K562 (cell line): ENCODE results near the gene SLC22A6. TPM values are rescaled to one million over a fixed set of nuclear protein-coding genes. Genes with fewer than 3 reads are reported as not detected.

Experiments used
- CEBPG ChIP-seq, 3 experiments: fragments of 200-800 bp in 1 of 3; sonication (Bioruptor generic) in 1 of 3; sonication (generic) in 1 of 3; formaldehyde crosslinking in 1 of 3; IDR thresholded peaks in 2 of 3; conservative IDR thresholded peaks in 1 of 3; 2 replicates each; pipeline versions ENCODE4 v1.6.1 to v1.8.0; 2016 to 2022; ENCODE audit warnings: missing compliant biosample characterization in 2 of 3, missing genetic modification characterization in 2 of 3, mild to moderate bottlenecking in 1 of 3, missing genetic modification reagents in 1 of 3
- HNRNPK ChIP-seq: fragments of 200-400 bp; formaldehyde crosslinking; IDR thresholded peaks from one replicate; pipeline ENCODE4 v1.6.1; 2018; ENCODE audit warnings: mild to moderate bottlenecking, low read depth, low read length; ENCODE audit not compliant: poor library complexity, severe bottlenecking
- polyA plus RNA-seq, 8 experiments: library from polyadenylated mRNA; depleted of rRNA in 4 of 8; stranded (reverse) in 5 of 8; unstranded in 3 of 8; fragments of >200 nt; fragmentation: Nextera tagmentation in 2 of 8; fragmentation: Illumina TruSeq in 1 of 8; extraction: Ambion mirVana in 2 of 8; extraction: Trizol in 1 of 8; gene quantifications; 2 replicates each; pipeline versions ENCODE4 v1.2.1 to v1.2.3, GENCODE V29; 2011 to 2014; ENCODE audit warnings: inconsistent platforms in 1 of 8, missing spikeins in 1 of 8
- total RNA-seq, 7 experiments: library from RNA; depleted of rRNA in 6 of 7; stranded (reverse); fragments of >200 nt in 6 of 7; fragmentation: Illumina TruSeq in 2 of 7; extraction: Trizol in 2 of 7; gene quantifications; 2 replicates each; pipeline versions ENCODE4 v1.2.1 to v1.2.3, GENCODE V29; 2011 to 2021; ENCODE audit warnings: low replicate concordance in 1 of 7
- TF ChIP-seq, protein P1 (sequence below): IDR thresholded peaks from 2 replicates; pipeline ENCODE4 v1.6.1; 2011; ENCODE audit warnings: borderline replicate concordance, low read depth, mild to moderate bottlenecking, moderate library complexity, low read length; ENCODE audit not compliant: insufficient read depth, poor library complexity, severe bottlenecking
- TF ChIP-seq, protein P2 (sequence below), 2 experiments: fragments of 450-650 bp; IDR thresholded peaks; 2 replicates each; pipeline ENCODE4 v1.6.1; 2016; ENCODE audit warnings: mild to moderate bottlenecking in 2 of 2, borderline replicate concordance in 1 of 2, low read depth in 1 of 2, moderate library complexity in 1 of 2

The SLC22A6 gene
- total and polyA plus RNA-seq, 9 of the 15 experiments (the other 6 are each of a cell fraction or from before 2014, with no cell fraction given), result not detected

DNA sequence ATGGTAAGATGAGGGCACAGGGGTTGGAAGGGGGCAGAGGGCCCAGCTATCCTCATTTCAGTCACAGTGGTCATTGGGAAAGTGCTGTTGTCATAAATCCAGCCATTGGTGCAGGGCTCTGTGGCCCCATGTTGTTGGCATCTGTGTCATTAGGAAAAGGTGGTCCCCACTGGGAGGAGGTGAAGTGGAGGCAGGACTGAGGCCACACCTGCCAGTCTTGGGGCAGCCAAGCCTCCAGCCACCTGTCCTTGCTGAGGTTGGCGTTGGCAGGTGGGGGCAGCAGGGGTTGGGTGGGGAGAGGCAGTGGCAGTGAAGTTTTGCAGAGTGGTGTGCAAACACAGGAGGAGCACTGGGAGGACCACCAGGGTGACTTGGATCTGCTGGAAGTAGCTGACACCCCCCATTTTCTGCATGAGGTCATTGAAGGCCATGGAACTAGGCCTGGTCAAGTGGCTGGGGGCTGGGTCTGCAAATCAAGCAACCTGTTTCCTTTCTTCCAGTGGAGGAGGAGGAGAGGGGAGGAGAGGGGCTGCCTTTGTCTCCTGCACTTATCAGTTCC lies 25.3 kb downstream of the SLC22A6 start (continued):
- TF ChIP-seq, protein P1, sequence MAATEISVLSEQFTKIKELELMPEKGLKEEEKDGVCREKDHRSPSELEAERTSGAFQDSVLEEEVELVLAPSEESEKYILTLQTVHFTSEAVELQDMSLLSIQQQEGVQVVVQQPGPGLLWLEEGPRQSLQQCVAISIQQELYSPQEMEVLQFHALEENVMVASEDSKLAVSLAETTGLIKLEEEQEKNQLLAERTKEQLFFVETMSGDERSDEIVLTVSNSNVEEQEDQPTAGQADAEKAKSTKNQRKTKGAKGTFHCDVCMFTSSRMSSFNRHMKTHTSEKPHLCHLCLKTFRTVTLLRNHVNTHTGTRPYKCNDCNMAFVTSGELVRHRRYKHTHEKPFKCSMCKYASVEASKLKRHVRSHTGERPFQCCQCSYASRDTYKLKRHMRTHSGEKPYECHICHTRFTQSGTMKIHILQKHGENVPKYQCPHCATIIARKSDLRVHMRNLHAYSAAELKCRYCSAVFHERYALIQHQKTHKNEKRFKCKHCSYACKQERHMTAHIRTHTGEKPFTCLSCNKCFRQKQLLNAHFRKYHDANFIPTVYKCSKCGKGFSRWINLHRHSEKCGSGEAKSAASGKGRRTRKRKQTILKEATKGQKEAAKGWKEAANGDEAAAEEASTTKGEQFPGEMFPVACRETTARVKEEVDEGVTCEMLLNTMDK, result no peak
- TF ChIP-seq, protein P2, sequence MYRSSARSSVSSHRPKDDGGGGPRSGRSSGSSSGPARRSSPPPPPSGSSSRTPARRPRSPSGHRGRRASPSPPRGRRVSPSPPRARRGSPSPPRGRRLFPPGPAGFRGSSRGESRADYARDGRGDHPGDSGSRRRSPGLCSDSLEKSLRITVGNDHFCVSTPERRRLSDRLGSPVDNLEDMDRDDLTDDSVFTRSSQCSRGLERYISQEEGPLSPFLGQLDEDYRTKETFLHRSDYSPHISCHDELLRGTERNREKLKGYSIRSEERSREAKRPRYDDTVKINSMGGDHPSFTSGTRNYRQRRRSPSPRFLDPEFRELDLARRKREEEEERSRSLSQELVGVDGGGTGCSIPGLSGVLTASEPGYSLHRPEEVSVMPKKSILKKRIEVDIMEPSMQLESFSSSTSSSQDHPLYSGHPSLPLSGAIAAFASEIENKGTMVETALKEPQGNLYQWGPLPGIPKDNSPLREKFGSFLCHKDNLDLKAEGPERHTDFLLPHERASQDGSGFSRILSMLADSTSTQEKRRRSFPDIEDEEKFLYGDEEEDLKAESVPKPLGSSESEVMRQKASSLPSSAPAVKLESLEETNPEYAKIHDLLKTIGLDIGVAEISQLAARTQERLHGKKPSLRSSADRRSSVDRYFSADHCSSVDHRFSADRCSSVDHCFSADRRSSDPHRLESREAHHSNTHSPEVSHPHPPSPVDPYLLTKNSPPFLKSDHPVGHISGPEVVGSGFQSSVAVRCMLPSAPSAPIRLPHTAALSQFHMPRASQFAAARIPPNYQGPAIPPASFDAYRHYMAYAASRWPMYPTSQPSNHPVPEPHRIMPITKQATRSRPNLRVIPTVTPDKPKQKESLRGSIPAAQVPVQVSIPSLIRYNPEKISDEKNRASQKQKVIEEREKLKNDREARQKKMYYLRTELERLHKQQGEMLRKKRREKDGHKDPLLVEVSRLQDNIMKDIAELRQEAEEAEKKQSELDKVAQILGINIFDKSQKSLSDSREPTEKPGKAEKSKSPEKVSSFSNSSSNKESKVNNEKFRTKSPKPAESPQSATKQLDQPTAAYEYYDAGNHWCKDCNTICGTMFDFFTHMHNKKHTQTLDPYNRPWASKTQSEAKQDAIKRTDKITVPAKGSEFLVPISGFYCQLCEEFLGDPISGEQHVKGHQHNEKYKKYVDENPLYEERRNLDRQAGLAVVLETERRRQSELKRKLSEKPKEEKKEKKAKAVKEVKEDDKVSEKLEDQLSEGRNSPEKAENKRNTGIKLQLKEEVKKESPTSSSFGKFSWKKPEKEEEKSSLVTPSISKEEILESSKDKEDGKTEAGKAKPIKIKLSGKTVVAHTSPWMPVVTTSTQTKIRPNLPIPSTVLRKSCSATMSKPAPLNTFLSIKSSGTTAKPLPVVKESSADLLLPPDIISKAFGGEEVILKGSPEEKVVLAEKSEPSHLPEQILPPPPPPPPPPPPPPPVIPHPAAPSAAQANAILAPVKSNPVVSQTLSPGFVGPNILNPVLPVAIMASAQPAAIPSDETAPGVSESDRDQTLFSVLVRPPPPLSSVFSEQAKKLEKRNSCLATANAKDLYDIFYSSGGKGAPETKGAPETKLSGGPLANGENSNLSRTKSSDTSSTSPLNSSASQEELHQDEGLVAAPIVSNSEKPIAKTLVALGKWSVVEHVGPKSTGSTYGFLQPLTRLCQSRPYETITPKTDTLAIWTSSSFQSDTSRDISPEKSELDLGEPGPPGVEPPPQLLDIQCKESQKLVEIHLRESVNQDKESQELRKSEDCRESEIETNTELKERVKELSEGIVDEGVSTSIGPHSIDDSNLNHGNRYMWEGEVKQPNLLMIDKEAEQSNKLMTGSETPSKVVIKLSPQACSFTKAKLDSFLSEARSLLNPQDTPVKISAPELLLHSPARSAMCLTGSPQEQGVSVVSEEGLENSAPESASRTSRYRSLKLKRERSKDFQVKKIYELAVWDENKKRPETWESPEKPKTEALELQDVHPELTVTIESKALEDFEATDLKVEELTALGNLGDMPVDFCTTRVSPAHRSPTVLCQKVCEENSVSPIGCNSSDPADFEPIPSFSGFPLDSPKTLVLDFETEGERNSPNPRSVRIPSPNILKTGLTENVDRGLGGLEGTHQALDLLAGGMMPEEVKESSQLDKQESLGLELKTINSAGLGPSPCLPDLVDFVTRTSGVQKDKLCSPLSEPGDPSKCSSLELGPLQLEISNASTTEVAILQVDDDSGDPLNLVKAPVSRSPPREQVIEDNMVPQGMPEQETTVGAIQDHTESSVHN (IDR thresholded peaks at IDR 0.05; ENCODE audit: borderline replicate concordance in 1 of 2, low read depth in 1 of 2), result no peak
- TF ChIP-seq CEBPG (CRISPR knock-in tag; IDR thresholded peaks at IDR 0.05), result no peak
- TF ChIP-seq CEBPG (tag; conservative IDR thresholded peaks at IDR 0.05 in 1 of 2, IDR thresholded peaks at IDR 0.05 in 1 of 2), result no peak
- no peak for TF ChIP-seq HNRNPK
- TF ChIP-seq, all 486 proteins: peak for 0
